GM19468 (cell line): ENCODE measurements around the gene AOPEP.
A peak's percentile ranks its signal among the peaks of the same experiment; 100 is the strongest.

Experiments used
- ATAC-seq: cut with Tn5 transposase; IDR thresholded peaks from one replicate; pipeline ENCODE4 v1.9.1; 2021; ENCODE audit warnings: mild to moderate bottlenecking, moderate library complexity, moderate number of reproducible peaks; ENCODE audit not compliant: unreplicated experiment; ENCODE audit errors: extremely low read depth

Gene AOPEP

GRCh38 chr9:94726495-94727191 lies at the start of gene AOPEP:
Gene AOPEP, plus strand, starts transcription at chr9:94726699. Its CDS starts 33,085 bp downstream, at chr9:94759784.
- peak; percentile 76 for ATAC-seq

GRCh38 chr9:94677929-94678328 lies 48.6 kb upstream of the AOPEP start:
- ATAC-seq, result no peak

- ATAC-seq, result no peak
Observed at GRCh38 chr9:94679587-94679986, 46.9 kb upstream of the AOPEP start.

- ATAC-seq, result no peak
Observed at GRCh38 chr9:94680020-94680419, 46.5 kb upstream of the AOPEP start.

DNA sequence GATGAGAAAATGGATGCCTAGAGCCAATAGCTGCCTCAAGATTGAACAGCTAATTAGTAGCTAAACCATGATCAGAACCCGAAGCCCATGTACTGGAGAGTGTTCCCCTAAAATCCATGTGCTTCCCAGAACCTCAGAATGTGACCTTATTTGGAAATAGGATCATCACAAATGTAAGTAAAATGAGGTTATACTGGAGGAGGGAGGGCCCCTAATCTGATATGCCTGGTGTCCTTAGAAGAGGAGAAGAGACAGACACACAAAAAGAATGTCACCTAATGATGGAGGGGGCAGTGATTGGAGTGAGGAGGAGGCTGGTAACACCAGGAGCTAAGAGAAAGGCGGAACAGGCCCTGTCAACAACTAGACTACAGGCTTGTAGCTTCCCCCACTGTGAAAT lies 45.9 kb upstream of the AOPEP start:
- ATAC-seq, result no peak

- no peak for ATAC-seq
Observed at GRCh38 chr9:94681508-94681907, 45.0 kb upstream of the AOPEP start.

GRCh38 chr9:94685359-94685758 lies 41.1 kb upstream of the AOPEP start:
- ATAC-seq, result no peak

DNA sequence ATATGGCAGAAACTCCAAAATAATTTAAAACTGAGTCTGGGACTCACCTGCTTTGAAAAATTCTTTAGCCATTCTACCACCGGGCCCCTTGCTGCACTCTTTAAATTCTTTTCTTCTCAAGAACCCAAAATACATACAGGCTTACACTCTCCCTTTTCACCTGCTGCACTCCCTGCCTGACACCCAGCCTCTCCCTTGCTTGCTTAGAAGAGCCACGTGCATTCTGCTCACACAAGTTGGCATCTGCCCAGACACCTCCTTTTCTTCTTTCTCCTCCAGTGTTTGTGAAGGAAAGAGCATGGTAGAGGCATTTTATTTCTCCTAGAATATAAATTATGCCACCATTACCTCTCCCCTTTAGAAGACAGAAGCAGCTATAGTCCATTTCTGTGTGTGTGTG lies 39.0 kb upstream of the AOPEP start:
- ATAC-seq, result no peak

DNA sequence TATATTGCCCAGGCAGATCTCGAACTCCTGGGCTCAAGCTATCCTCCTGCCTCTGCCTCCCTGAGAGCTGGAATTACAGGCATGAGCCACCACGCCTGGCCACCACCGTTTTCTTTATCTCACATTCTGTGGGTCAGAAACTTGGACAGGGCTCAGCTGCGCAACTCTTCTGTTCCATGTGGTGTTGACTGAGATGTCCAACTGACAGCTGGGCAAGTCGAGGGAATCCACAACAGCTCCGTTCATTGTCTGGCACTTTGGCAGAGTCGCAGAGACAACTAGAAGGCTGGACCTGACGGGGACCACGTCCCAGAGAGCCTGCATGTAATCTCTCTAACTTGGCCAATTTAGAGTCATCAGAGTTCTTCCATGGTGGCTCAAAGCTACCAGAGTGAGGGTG lies 36.2 kb upstream of the AOPEP start:
- no peak for ATAC-seq

- ATAC-seq, result no peak
Observed at GRCh38 chr9:94692601-94693000, 33.9 kb upstream of the AOPEP start.

DNA sequence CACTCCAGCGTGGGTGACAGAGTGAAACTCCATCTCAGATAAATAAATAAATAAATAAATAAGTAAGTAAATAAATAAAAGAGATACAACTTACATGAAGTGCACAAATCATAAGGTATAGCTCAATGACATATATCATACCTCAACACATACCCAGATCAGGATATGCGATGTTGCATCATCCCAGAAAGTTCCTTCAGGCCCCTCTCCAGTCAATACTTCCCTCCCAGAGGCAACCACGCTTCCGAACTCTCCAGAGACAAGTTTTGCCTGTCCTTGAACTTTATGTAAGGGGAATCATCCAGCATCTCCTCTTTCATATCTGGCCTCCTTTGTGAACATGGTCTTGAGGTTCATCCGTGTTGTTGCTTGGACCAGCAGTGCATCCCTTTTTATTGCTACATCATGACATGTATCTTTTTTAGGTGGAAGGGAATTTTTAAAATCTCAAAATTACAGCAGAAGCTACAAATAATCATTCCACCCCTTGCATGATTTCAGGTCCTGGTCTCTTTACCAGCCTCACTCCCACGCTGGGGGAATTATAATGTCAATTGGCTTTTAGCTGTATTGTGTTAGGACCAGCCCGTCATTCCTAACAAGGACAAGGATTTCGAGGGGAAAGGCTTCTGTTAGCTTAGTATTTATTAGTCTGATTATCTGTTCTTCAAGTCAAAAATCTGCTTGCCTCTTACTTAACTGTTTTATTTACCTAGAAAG lies 32.9 kb upstream of the AOPEP start:
- no peak for ATAC-seq

GRCh38 chr9:94696545-94696944 lies 30.0 kb upstream of the AOPEP start:
- no peak for ATAC-seq

DNA sequence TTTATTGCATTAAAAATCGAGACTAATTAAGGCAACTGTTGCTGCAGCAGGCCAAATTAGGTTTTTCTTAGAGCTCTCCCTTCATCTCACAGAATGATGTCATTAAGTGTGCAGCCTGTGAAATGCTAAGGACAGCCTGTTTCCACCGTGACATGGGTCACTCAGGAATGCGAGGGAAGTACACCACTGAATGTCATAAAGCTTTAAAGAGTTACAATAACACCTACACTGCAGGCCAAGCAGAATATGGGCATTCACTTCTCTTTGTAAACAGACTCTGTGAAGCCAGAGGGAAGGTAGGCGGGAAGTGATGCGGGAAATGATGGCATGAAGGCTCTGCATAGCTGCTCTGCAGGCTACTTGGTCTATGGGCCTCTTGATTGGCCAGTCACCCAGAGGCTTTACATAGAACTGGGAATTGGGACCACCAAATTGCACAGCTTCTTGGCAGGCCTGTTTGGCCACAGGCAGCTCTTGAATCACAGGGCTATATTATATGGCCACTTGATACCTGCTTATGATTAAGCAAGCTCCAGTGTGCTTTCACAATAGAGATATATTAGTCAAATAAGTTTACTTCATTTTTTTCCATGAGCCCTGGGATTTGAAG lies 28.4 kb upstream of the AOPEP start:
- ATAC-seq, result no peak

GRCh38 chr9:94699715-94700373 lies 26.7 kb upstream of the AOPEP start:
- ATAC-seq, result no peak

DNA sequence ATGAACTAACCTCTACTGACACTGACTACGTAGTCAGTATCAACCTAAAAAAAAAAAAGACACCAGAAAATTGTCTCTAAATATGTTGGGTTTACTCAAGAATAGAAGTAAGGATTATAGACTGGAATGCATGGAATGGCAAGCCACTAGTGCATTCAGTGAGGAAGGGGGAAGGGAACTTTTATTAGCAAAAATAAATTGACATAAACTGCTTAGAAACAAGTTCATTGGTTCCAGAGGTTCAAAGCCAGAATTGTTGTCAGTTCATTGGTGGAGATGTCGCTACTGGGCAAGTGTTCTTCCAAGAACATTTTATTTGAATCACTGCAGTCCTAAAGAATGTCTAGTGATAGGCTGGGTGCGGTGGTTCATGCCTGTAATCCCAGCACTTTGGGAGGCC lies 26.1 kb upstream of the AOPEP start:
- no peak for ATAC-seq

GRCh38 chr9:94703488-94704140 lies 22.9 kb upstream of the AOPEP start:
- no peak for ATAC-seq

DNA sequence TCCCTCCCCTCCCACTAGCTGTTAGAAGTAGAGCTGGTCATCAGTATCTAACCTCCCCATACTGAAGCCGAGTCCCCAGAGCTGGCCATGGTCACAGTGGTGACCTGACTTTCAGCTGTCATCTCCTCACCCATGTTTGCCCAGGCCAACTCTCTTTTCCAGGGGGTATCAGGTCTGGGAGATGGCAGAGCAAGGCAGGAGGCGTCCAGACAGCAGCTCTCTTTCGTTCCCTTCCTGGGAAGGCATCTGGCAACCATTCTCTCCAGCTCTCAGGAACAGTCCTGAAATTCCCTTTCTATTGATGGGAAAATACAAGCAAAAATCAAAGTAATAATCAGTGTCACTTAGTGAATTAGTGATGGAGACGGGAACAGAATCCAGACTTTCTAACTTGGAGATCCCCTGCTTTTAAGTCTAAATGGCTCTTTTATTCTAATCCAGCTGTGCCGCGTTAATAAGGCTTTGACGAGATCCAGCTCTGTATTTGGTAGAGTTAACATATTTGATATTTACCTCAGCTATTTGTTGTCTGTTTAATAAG lies 21.3 kb upstream of the AOPEP start:
- ATAC-seq, result no peak

DNA sequence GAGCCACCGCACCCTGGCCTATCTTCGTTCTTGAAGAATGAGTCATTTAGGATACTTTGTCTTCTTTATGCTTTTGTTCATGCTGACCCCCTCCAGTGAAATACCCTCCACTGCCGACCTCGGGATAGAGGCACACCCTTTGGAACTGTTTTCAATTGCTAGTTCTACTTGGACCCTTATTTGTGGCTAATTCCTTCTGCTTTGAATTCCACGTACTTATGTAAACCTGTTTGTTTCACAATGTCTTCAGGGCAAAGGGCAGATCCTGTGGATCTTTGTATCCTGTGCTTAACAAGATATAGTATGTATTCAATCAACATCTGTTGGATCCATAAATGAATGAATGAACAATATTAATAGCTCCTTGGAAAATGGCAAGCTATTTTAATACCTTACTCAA lies 19.6 kb upstream of the AOPEP start:
- no peak for ATAC-seq

GRCh38 chr9:94713436-94714215 lies 12.9 kb upstream of the AOPEP start:
- ATAC-seq, result no peak
